ENCODE measurements around the gene DUOXA2.

DUOXA2 gene

GRCh38 chr15:45162771-45163507 lies 48.8 kb downstream of the DUOXA2 start:
- peak; percentile 91 for DNase-seq (ENCODE audit: low spot score)

GRCh38 chr15:45163508-45163856 lies 49.4 kb downstream of the DUOXA2 start:
- no peak for DNase-seq (ENCODE audit: low spot score)

GRCh38 chr15:45164914-45165313 lies 50.8 kb downstream of the DUOXA2 start:
- no peak for DNase-seq (ENCODE audit: low spot score)

DNA sequence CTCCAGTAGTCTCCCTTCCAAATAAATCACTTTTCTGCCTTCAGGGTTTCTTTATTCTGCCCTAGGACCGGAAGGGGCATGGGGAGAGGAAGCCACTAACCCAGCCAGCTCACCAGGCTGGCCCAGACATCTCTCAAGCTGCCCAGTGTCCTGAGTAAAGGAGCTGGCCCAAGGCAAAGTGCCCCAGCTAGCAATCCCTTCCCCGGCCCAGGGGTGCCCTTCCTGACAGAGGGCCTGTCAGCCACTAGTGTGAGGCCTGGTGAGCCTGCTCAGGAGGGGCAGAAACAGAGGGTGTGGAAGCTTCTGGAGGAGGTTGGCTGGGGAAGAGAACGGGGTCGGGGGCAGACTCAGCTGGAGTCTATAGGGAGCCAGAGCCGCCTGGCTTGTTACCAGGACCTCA lies 51.4 kb downstream of the DUOXA2 start:
- no peak for DNase-seq (ENCODE audit: low spot score)

DNA sequence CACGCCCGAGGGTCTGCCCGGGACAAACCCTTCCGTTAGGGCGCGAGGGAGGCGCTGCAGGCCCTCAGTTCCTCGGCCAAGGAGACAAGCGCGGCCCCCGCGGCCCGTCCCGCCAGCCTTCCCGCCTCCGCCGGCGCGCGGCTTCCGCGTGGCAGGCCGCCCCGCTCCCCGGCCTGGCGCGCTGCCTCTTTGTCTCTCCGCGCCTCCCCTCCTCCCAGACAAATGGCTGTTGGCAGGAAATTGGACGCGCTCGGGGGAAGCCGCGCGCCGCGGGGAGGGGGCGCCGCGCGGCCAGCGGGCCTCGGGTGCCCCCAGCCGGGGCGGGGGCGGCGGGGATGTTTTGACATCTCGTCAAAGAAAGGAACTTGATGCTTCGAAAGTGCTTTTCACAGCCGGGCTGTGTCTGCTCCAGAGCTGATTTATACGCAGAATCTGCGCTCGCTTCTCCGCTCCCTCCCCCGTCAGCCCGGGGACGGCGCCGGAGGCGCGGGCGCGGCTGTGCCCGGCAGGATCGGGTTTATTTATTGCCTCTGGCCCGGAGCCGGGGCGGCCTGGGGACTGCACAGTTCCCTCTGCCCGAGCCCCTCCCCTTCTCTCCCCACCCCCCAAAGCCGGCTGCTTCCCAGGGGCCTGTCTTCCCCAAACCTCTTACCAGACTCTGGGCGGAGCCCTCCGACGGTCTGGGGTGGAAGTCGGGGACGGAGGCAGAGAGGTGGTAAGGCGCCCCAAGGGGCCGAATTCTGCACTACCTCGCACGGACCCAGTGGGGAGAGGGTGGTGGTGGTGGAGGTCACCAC lies 52.9 kb downstream of the DUOXA2 start:
- DNase-seq (ENCODE audit: low spot score) = peak; percentile 85

DNA sequence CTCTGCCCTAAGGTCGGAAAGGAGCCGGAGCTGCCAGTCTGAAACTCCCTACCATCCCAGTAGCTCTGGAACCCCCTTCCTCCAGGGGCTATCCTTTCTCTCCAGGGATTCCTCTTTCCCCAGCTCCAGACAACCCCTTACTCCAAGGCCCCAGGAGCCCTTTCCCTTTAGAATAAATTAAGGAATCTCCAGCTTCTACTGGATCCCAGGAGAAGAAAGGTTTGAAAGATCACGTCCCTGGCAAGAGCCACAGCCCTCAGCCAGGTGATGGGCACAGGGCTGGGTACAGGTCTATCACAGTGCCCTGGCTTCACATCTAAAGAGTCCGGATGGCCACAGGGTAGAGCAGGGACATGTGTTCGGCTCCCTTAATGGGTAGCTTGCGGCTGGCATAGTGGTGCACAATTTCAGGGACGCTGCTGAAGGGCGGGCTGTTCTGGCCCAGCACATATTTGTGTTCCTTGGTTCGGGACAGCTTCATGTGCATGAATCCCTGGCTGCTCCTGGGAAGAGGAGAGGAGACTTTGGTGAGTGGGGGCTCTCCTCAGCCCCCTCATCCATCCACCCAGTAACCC lies 53.6 kb downstream of the DUOXA2 start:
- DNase-seq (ENCODE audit: low spot score) = no peak
